Stimulated activated CD8-positive, alpha-beta memory T cell treated with anti-CD3 and anti-CD28 coated beads, Interleukin-2, amount 100 ng/mL, for 1 hour (primary cell): ENCODE data around the gene REEP1.

Experiments used
- DNase-seq, 2 donors: peaks; one replicate each; pipeline ENCODE4 v3.0.0-alpha.2; 2020; ENCODE audit warnings: low read depth in 2 of 2

The REEP1 gene

GRCh38 chr2:86337244-86337835 lies at the start of gene REEP1:
Gene REEP1, minus strand, starts transcription at chr2:86337626. Its CDS starts 116 bp downstream, at chr2:86337510.
- DNase-seq: no peak

GRCh38 chr2:86383844-86384243 lies 46.4 kb upstream of the REEP1 start:
- DNase-seq: no peak

GRCh38 chr2:86382698-86383097 lies 45.3 kb upstream of the REEP1 start:
- no peak for DNase-seq

- DNase-seq: no peak
Observed at GRCh38 chr2:86382108-86382507, 44.7 kb upstream of the REEP1 start.

- no peak for DNase-seq
Observed at GRCh38 chr2:86378469-86378868, 41.0 kb upstream of the REEP1 start.

- DNase-seq: no peak
Observed at GRCh38 chr2:86375623-86376022, 38.2 kb upstream of the REEP1 start.

- no peak for DNase-seq
Observed at GRCh38 chr2:86372641-86373502, 35.4 kb upstream of the REEP1 start.

GRCh38 chr2:86372133-86372532 lies 34.7 kb upstream of the REEP1 start:
- no peak for DNase-seq

GRCh38 chr2:86371527-86371926 lies 34.1 kb upstream of the REEP1 start:
- no peak for DNase-seq

- DNase-seq: no peak
Observed at GRCh38 chr2:86370579-86370978, 33.2 kb upstream of the REEP1 start.

GRCh38 chr2:86368161-86368824 lies 30.9 kb upstream of the REEP1 start:
- peak in 1 of 2 donors; percentile 7 for DNase-seq

GRCh38 chr2:86367499-86367777 lies 30.0 kb upstream of the REEP1 start:
- DNase-seq: no peak

- DNase-seq: no peak
Observed at GRCh38 chr2:86366651-86367498, 29.4 kb upstream of the REEP1 start.

GRCh38 chr2:86364894-86365293 lies 27.5 kb upstream of the REEP1 start:
- no peak for DNase-seq

- DNase-seq: no peak
Observed at GRCh38 chr2:86360776-86361175, 23.4 kb upstream of the REEP1 start.

GRCh38 chr2:86358957-86359356 lies 21.5 kb upstream of the REEP1 start:
- DNase-seq: no peak

- DNase-seq: no peak
Observed at GRCh38 chr2:86357392-86357963, 20.1 kb upstream of the REEP1 start.

- no peak for DNase-seq
Observed at GRCh38 chr2:86352727-86353221, 15.3 kb upstream of the REEP1 start.

- DNase-seq: no peak
Observed at GRCh38 chr2:86352137-86352726, 14.8 kb upstream of the REEP1 start.

GRCh38 chr2:86350751-86351150 lies 13.3 kb upstream of the REEP1 start:
- no peak for DNase-seq

GRCh38 chr2:86347401-86347800 lies 10.0 kb upstream of the REEP1 start:
- no peak for DNase-seq
